ENCODE results near the gene LMAN2L. TPM values are rescaled to one million over a fixed set of nuclear protein-coding genes. Genes with fewer than 3 reads are reported as not detected.

The LMAN2L gene
- total RNA-seq, 1 donor from 2014 or later, result 9.4 TPM

- no peak for DNase-seq (ENCODE audit: low spot score)
Observed at GRCh38 chr2:96760986-96761832, 21.3 kb upstream of the LMAN2L start.

DNA sequence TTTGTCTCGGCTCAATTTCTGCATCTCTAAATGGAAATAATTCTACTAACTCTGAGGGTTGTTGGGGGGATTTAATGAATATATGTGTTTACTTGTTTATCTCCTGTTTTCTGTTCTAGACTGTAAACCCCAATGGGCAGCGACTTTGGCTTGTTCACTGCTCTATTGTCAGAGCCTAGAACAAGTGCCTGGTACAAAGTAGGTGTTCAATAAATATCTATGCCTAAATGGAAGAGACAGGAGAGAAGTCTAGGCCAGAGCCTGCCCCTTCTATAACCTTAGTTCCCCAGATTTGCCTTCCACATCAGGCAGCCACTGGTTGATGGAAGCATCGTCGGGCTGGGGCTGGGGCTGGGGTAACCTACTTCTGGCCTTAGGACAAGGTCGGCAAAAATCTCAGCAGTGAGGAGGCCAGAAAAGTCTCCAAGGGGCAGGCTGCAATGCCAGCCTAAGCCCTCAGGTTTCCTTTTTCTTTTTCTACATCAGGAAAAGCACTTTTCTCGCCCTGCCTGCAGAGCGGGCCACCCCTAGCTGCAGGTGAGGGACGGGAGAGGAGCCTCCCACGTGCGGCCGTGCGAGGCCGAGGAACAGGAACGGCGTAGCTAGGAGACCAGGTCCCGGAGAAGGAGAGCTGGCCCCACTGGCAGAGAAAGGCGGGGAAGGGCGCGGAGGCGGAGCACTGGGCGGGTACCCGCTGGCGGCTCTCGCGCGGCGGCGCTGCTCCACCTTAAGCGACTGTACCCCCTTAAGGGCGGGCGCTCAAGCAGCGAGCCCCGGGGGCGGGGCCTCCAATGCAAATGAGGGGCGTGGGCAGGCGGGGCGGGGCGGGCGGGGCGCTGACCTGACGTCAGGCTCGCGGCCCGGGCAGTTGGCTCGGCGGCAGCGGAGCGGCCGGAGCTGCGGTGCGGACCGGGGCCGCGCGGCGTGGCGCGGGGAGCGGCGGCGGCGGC lies 20.4 kb upstream of the LMAN2L start, which contains the start of gene CNNM4:
TSS of gene CNNM4 (plus strand) at position 867 of the 950 bp plus-strand sequence. CDS start 98 bp downstream, outside the sequence.
- peak; percentile 97 for DNase-seq (ENCODE audit: low spot score)

- DNase-seq (ENCODE audit: low spot score), result no peak
Observed at GRCh38 chr2:96759548-96759947, 19.7 kb upstream of the LMAN2L start.

- DNase-seq (ENCODE audit: low spot score), result no peak
Observed at GRCh38 chr2:96758987-96759386, 19.1 kb upstream of the LMAN2L start.

DNA sequence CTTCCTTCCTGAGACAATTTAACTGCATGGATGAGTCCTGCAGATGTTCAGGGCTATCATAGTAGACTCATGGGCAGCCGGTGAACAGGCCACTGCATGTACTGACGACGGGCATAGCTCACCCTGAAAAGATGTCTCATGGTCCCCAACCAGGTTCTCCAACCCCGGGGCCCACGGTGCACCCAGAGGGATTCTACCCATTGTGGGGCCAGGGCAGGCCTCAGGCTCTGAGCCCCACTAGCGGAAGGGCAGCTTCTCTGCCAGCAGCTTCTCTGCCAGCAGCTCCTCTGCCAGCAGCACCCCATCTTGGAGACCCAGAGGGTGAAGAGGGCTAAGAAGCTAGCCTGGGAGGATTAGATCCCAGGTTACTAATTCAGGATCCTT lies 17.6 kb upstream of the LMAN2L start:
- DNase-seq (ENCODE audit: low spot score), result no peak

- DNase-seq (ENCODE audit: low spot score), result no peak
Observed at GRCh38 chr2:96756788-96757476, 17.1 kb upstream of the LMAN2L start.

GRCh38 chr2:96754317-96754716 lies 14.5 kb upstream of the LMAN2L start:
- DNase-seq (ENCODE audit: low spot score), result no peak

DNA sequence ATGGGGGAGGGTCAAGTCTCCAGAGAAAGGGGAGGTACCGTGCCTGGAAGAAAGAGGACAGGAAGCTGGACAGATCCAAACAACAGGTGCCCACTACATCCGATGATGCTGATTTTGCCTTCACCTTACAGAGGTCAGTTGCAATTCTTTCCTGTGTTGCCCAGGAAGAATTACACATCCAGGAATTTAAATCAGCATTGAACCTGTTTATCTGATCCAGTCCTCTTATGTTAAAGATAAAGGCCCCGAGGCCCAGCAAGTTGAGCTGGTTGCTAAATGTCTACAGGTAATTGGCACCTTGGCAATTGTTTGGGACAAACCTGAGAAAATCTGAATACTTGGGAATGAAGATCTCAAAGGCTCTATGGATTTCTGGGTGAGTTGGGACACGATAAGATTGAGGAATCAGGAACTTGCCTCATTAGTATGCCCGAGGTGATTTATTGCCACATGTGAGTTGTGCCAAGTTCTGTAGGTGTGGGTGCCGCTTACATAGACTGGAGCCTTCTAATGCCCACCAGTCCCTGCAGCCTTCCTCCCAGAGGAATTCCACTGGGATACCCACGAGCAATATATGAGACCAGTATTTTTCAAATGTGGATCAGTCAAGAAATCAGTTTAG lies 13.9 kb upstream of the LMAN2L start:
- DNase-seq (ENCODE audit: low spot score), result no peak

GRCh38 chr2:96751800-96752199 lies 11.9 kb upstream of the LMAN2L start:
- DNase-seq (ENCODE audit: low spot score), result no peak

- no peak for DNase-seq (ENCODE audit: low spot score)
Observed at GRCh38 chr2:96747061-96747617, 7.3 kb upstream of the LMAN2L start.

- no peak for DNase-seq (ENCODE audit: low spot score)
Observed at GRCh38 chr2:96739076-96739632, 710 bp downstream of the LMAN2L start.

GRCh38 chr2:96737831-96738230 lies 2.0 kb downstream of the LMAN2L start:
- DNase-seq (ENCODE audit: low spot score), result no peak

DNA sequence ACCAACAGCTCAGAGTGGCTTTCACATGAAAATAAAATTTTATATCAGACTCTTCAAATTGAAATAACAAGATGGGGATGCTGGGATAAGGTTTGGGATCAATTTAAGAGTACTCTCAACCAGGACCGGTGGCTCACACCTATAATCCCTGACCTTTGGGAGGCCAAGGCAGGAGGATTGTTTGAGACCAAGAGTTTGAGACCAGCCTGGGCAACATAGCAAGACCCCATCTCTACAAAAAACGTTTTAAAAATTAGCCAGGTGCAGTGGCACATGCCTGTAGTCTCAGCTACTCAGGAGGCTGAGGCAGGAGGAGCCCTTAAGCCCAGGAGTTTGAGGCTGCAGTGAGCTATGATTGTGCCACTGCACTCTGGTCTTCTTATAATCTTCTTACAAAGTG lies 2.6 kb downstream of the LMAN2L start:
- no peak for DNase-seq (ENCODE audit: low spot score)

DNA sequence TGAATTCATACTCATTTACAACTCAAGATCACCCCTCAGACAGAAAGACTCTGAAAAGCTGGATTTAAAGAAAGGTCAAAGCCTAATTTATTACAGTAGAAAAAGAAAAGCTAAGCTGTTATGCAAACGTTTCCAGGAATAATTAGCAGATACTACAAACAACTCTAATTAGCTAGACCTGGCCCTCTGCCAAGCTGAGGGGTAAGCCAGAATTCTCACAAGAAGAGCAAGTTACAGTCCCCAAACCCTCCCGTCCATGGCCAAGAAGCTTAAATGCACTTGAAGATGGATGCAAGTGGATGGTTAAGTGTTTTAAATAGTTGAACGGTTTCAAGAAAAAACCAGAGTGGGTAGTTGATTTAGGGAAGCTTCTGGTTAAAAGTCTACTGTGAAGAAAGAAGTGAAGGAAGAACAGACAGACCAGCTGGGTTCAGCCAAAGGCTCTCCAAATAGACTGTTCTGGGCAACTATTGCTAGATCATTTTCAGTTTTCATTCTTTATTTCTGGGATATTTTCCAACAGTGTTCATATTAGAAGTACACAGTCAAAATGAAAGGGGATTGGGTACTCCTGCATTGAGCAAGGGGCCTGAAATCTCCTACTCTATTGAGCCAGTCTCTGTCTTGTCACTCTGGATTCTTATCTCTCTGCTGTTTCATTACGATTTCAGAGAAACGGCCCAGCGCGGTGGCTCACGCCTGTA lies 4.8 kb downstream of the LMAN2L start:
- DNase-seq (ENCODE audit: low spot score), result no peak

DNA sequence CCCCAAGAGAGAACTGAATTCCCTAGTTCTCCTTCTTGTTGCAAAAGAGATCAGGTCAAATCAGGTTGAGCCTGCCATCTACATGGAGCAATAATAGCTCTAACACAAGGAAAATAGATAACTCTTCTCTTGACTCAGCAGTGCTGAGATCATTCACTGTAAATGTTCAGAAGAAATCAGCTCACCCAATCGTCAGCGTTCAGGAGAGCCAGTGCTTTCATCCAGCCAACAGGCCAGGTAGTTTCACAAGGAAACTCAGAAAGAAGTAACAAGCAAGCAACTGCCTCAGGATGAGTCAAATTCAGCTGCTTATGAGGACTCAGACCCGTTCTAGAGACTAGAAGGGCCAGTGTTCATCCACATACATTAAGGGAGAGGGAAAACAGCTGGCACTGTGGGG lies 5.9 kb downstream of the LMAN2L start:
- DNase-seq (ENCODE audit: low spot score), result no peak

DNA sequence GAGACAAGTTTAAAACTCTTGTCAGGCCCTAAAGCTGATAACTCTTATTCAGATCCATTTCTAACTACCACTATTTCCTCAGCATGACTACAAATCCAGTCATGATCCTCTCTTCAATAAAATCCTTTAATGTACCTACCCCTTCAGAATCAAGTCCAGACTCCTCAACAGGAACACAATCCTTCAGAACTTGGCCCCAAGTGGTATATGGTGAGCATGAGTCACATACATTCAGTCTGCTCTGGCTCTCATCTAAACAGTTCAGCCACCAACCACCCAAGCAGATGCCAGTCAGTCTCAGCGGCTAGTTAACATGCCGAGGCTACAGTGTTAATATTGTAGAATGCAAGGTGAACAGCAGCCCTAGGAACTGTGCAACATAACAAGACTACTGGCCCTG lies 9.7 kb downstream of the LMAN2L start:
- DNase-seq (ENCODE audit: low spot score), result no peak

DNA sequence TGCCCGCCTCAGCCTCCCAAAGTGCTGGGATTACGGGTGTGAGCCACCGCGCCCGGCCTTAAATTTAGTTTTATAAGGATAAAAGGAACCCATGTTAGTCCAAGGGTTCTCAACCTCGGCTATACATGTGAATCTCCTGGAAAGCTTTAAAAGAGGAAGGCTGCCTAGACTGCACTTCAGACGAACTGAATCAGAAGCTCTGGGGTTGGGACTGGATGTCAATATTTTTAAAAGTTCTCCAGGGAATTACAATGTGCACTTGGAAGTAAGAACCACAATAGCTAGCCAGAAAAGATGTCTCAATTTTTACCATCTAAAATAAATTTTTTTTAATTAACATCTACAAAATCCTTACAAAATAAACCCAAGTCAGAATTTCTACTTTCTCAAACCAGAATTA lies 10.1 kb downstream of the LMAN2L start:
- no peak for DNase-seq (ENCODE audit: low spot score)

- DNase-seq (ENCODE audit: low spot score), result no peak
Observed at GRCh38 chr2:96727431-96727830, 12.4 kb downstream of the LMAN2L start.

- DNase-seq (ENCODE audit: low spot score), result no peak
Observed at GRCh38 chr2:96726131-96726530, 13.7 kb downstream of the LMAN2L start.

- no peak for DNase-seq (ENCODE audit: low spot score)
Observed at GRCh38 chr2:96716388-96716787, 23.5 kb downstream of the LMAN2L start.

All from umbilical cord (tissue), 2 donors.